GM13977 (cell line): Measurements from ENCODE around the gene CXCL8.

Experiments used
- DNase-seq: peaks from one replicate; pipeline ENCODE4 v3.0.0; 2012; ENCODE audit warnings: low spot score
- CTCF ChIP-seq: IDR thresholded peaks from 2 replicates; pipeline ENCODE4 v1.5.1; 2012; ENCODE audit warnings: mild to moderate bottlenecking, control low read depth; ENCODE audit not compliant: insufficient read depth; ENCODE audit errors: extremely low read depth, missing control alignments
- in situ Hi-C: fragments of 300-500 bp; cut with MboI; formaldehyde crosslinking; loops from one replicate; pipeline ENCODE4 v1.12.0; 2022; ENCODE audit warnings: low sequenced_read_pairs, low pct_unique_long_range_greater_than_20kb, mixed read lengths, inconsistent platforms; ENCODE audit not compliant: unreplicated experiment

CXCL8 gene

DNA sequence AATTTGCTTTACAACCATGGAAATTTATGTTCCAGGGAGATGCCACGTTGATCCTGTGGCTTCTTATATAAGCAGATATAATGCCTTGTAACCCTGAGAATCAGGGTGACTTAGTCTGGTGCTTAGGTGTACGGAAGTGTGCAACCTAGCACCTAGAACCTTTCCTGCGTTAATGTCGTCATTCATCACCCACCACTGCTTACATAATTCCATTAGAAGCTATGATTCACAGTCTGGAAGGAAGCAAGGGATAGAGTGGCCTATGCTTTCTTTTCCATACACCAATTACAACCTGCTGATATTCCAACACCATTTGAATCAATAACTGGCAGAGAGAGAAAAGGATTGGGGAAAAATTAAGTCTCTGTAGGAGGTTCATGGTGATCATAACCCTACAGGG lies 17.3 kb upstream of the CXCL8 start:
- DNase-seq: no peak
- no peak for TF ChIP-seq CTCF
- in situ Hi-C loops: no loop called here

GRCh38 chr4:73723928-73724327 lies 16.4 kb upstream of the CXCL8 start:
- DNase-seq: no peak
- TF ChIP-seq CTCF: no peak
- in situ Hi-C loops: no loop called here

GRCh38 chr4:73725510-73725909 lies 14.9 kb upstream of the CXCL8 start:
- DNase-seq: no peak
- in situ Hi-C loops: no loop called here
- TF ChIP-seq CTCF: no peak

DNA sequence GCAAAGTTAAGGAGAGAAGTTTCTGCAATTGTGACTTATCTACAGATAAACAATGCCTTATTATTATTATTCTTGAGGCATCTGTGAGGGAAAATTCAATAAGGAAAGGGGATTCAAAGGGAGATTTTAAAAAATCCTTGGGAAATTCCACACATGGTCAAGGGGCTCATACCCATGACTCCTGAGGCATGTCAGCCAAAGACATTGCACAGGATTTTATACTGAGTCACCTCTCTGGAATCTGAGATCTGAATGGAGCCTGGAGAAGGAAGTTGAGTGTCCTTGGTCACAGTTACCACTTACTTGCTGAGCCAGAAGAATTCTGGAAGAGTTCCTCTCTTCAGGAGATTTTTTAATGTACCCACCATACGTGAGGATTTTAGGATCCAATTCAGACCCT lies 14.4 kb upstream of the CXCL8 start:
- no peak for TF ChIP-seq CTCF
- in situ Hi-C loops: no loop called here
- DNase-seq: no peak

GRCh38 chr4:73727685-73728084 lies 12.7 kb upstream of the CXCL8 start:
- in situ Hi-C loops: no loop called here
- DNase-seq: no peak
- no peak for TF ChIP-seq CTCF

GRCh38 chr4:73728091-73728741 lies 12.2 kb upstream of the CXCL8 start:
- in situ Hi-C loops: no loop called here
- no peak for TF ChIP-seq CTCF
- no peak for DNase-seq

DNA sequence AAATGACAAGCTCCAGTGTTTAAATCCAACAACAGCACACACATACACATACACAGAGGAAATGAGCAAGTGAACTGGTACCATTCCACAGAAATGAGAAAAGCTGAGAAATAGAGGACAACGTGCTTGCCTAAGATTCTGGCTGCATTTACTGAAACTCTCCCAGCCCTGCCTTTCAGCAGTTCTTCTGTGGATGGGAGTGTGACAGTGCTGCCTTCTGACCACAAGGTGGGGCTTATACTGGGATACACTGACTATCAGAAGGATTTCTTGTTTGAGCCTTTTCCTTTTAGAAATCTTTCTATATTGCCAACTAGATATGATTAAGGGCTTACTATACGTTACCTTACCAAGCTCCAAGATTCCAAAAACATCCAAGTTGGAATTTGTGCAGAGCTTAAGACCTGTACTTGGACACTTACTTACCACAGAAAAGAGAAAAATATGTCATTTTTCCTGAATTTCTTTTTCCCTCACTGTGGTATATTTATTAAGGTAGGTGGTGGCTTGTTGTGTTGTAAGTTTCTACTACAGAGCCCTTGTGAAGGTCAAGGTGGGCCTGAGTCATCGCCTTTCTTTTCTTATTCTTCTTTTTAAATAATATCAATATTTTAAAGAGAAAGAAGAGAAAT lies 10.7 kb upstream of the CXCL8 start:
- in situ Hi-C loops: no loop called here
- TF ChIP-seq CTCF: peak; percentile 63
- peak; percentile 22 for DNase-seq
